ENCODE results near the gene SH2D1B. TPM values are rescaled to one million over a fixed set of nuclear protein-coding genes. Genes with fewer than 3 reads are reported as not detected.

Gene SH2D1B
- total and polyA plus RNA-seq, 10 of the 15 experiments (the other 5 are each of a cell fraction or from before 2014, with no cell fraction given) = 0.18 TPM; not detected in 9

- H2AFZ ChIP-seq (ENCODE audit: control insufficient read depth, low read depth, low read length) = no peak overlapping the region
- in situ Hi-C loops (cut with MboI) = no loop called here
- no peak for DNase-seq (ENCODE audit: low read depth, low spot score)
- no peak overlapping the region for H3K27ac ChIP-seq (ENCODE audit: control insufficient read depth, insufficient read depth)
- CTCF ChIA-PET = interaction anchor here (0.9 to 1.2 kb wide), 2 partner anchors 50 to 190 kb away, joined by 4 read pairs; no protein-coding TSS in a partner anchor
- ATAC-seq = no peak
- H3K27me3 ChIP-seq (replicated peaks in 1 of 2; ENCODE audit: control insufficient read depth in 2 of 2, insufficient read depth in 2 of 2, low read length in 1 of 2) = no peaks in the 10 kb centered on the region; a peak in 2 of 4 replicates
- H3K9ac ChIP-seq (ENCODE audit: control insufficient read depth, insufficient read depth, low read length) = no peak overlapping the region
- TF ChIP-seq CREM (IDR thresholded peaks at IDR 0.05; ENCODE audit: low read depth) (no peak), DPF2 (IDR thresholded peaks at IDR 0.05) (no peak), ZBTB40 (IDR thresholded peaks at IDR 0.05; ENCODE audit: borderline replicate concordance) (no peak), FOXM1 (IDR thresholded peaks at IDR 0.05; ENCODE audit: low read depth, low read length) (no peak), BACH1 (IDR thresholded peaks at IDR 0.05; ENCODE audit: borderline replicate concordance) (no peak), NFIC (IDR thresholded peaks at IDR 0.05; ENCODE audit: low read depth, low read length) (no peak), RAD21 (IDR thresholded peaks at IDR 0.05; ENCODE audit: insufficient read depth, low read depth, low read length) (no peak), ASH2L (IDR thresholded peaks at IDR 0.05; ENCODE audit: borderline replicate concordance, low read depth) (no peak), ZSCAN29 (IDR thresholded peaks at IDR 0.05) (no peak), ATF7 (IDR thresholded peaks at IDR 0.05; ENCODE audit: low read depth) (no peak), RUNX3 (IDR thresholded peaks at IDR 0.05; ENCODE audit: low read length) (no peak)
- WGBS (ENCODE audit: insufficient coverage, insufficient replicate concordance, low lambda C conversion rate, missing lambda C conversion rate) = 65% methylated on average over 1 of the region's 1 CpG
- no peaks in the 10 kb centered on the region for H3K9me3 ChIP-seq (replicated peaks; ENCODE audit: control insufficient read depth, insufficient read depth, low read length)
- POLR2A ChIA-PET = no interaction called here
- no peak for FAIRE-seq
- H3K79me2 ChIP-seq (ENCODE audit: control insufficient read depth, insufficient read depth, low read length) = no peaks in the 10 kb centered on the region
- no TSS peak for BruUV-seq (replicated peaks)
- intact Hi-C loops (cut with micrococcal nuclease; ENCODE audit: unreplicated experiment) = no loop called here
- H4K20me1 ChIP-seq (ENCODE audit: control insufficient read depth, insufficient read depth) = no peaks in the 10 kb centered on the region
- no peak overlapping the region for H3K4me3 ChIP-seq
- no peak overlapping the region for H3K4me2 ChIP-seq (ENCODE audit: control insufficient read depth, insufficient read depth)
- SMC1A ChIA-PET (ENCODE audit: uncharacterized antibody, unreplicated experiment) = interaction anchor here (2.0 kb wide), 1 partner anchor 15 kb away, joined by 6 read pairs; no protein-coding TSS in a partner anchor
- no peaks in the 10 kb centered on the region for H3K36me3 ChIP-seq (ENCODE audit: control insufficient read depth in 2 of 2, insufficient read depth in 2 of 2, low read length in 1 of 2)
- RAD21 ChIA-PET (ENCODE audit: unreplicated experiment) = no interaction called here
- H3K4me1 ChIP-seq (ENCODE audit: control insufficient read depth, insufficient read depth, low read length) = no peaks in the 10 kb centered on the region
These were observed 4.4 kb downstream of the SH2D1B start for GRCh38 chr1:162407539-162407938.
